HG03025 (cell line): ENCODE data around the gene ZER1.
"Not testable (repeated sequence)": the region's sequence is repeated elsewhere in the genome, so short reads cannot be mapped to it uniquely, and the experiment has no call there.

ENCODE experiments used
- ATAC-seq: cut with Tn5 transposase; IDR thresholded peaks from one replicate; pipeline ENCODE4 v1.9.1; 2021; ENCODE audit warnings: mild to moderate bottlenecking, moderate library complexity; ENCODE audit not compliant: unreplicated experiment, low FRiP score

The ZER1 gene

DNA sequence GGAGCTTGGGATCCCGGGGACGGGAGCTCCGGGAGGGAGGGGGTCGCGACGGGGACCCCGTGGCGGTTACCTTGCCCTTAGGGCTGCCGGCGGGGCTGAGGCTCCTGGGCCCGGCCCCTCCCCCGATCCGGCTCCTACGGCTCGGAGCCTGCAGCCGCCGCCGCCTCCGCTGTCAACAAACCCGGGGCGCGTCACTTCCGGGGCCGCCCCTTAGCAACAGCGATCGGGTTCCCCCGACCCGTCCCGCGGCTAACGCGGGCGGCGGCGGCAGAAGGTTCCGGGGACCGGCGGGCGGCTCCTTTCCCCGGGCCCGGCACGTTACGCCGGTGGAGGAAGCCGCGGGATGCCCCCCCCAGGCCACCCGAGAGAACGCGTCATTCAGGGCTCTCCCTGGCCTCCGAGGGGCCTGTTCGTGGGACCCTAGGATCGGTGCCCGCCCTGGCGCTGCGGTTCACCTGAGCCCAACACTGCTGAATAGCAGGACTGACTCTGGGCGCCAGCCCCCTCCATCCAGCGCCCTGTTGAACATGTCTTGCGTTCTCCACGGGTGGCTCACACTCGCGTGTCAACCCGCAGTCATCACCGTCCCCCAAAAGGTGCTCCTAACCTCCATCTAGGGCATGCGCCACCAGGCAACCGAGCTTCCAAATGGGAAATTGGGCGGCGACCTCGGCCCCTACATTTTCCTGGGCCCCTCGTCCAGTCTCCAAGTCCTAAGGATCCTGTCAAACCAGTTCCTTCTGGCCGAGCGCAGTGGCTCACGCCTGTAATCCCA is at the start of gene ZER1:
TSS of gene ZER1 (minus strand) at position 183 of the 775 bp plus-strand sequence. CDS start 16,362 bp downstream, outside the sequence.
- peak; percentile 82 for ATAC-seq

DNA sequence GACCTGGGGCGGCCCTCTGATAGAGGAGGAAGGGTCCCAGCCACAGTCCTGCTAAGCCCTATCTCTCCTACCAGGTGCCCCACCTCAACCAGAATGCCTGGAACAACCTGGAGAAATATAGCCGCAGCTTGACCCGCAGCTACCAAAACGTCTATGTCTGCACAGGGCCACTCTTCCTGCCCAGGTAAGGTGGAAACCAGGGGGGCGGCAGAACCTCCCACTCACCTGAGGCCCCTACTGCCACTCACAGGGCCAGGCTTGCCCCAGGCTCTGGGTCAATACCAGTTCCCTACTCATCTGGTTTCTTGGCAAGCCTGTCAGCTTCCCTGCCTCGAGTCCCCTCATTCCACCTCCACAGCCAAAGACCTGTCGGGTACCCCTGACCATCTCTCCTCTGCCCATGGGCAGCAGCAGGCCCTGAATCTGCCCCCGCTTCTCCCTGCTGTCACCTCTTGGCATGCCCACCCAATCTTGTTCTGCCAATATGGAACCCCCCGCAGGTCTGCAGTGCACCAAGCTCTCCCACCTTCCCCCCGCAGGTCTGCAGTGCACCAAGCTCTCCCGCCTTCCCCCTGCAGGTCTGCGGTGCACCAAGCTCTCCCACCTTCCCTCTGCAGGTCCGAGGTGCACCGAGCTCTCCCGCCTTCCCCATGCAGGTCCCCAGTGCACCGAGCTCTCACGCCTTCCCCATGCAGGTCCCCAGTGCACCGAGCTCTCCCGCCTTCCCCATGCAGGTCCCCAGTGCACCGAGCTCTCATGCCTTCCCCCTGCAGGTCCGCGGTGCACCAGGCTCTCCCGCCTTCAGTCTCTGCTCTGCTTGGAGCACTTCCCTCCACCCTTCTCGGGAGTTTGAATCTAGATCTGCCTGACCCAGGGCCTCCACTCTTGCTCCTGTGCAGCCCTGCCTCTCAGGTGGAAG is 49.2 kb upstream of the ZER1 start:
- no peak for ATAC-seq

- no peak for ATAC-seq
Observed at GRCh38 chr9:128819716-128820664, 48.3 kb upstream of the ZER1 start.

DNA sequence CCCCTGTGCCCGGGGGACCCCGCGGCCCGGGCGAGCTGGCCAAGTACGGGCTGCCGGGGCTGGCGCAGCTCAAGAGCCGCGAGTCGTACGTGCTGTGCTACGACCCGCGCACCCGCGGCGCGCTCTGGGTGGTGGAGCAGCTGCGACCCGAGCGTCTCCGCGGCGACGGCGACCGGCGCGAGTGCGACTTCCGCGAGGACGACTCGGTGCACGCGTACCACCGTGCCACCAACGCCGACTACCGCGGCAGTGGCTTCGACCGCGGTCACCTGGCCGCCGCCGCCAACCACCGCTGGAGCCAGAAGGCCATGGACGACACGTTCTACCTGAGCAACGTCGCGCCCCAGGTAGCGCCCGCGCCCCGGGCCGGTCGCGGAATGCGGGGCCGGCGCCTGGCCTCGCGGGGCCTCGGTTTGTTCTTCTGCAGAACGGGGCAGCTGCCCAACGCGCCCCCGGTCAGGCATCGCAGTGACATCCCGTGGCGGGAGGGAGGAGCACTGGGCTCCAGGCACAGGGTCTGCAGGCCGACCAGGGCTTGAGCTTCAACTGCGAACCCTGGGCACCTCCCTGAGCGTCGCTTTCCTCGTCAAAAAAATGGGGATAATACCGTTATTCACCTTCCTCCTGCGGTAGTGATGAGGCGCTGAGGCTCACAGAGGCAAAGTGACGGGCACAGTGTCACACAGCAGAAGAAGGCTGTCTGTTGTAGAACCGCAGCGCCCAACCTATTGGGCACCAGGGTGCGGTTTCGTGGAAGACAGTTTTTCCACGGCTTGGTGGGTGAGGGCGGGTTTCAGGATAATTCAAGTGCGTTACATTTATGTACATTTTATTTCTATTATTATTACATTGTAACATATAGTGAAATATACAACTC is 47.4 kb upstream of the ZER1 start:
- peak; percentile 10 for ATAC-seq

- ATAC-seq = peak; percentile 72
Observed at GRCh38 chr9:128818099-128818838, 46.5 kb upstream of the ZER1 start, which contains the start of gene ENDOG. ENDOG (plus strand) TSS chr9:128818500; CDS start chr9:128818685, 185 bp downstream.

DNA sequence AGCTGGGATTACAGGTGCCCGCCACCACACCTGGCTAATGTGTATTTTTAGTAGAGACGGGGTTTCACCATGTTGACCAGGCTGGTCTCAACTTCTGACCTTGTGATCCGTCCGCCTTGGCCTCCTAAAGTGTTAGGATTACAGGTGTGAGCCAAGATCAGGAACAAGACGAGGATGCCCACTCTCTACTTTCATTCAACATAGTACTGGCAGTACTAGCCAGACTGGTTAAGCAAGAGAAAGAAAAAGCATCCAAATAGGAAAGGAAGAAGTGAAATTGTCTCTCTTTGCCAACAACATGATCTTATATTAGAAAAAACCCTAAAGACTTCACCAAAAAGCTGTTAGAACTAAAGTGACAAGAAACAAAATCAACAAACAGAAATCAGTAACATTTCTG is 39.1 kb upstream of the ZER1 start:
- no peak for ATAC-seq

GRCh38 chr9:128809831-128810230 is 38.1 kb upstream of the ZER1 start:
- no peak for ATAC-seq

GRCh38 chr9:128809036-128809599 is 37.4 kb upstream of the ZER1 start:
- ATAC-seq = no peak

- no peak for ATAC-seq
Observed at GRCh38 chr9:128808543-128808942, 36.8 kb upstream of the ZER1 start.

GRCh38 chr9:128807827-128808226 is 36.1 kb upstream of the ZER1 start:
- ATAC-seq = no peak

- no peak for ATAC-seq
Observed at GRCh38 chr9:128805661-128806060, 33.9 kb upstream of the ZER1 start.

DNA sequence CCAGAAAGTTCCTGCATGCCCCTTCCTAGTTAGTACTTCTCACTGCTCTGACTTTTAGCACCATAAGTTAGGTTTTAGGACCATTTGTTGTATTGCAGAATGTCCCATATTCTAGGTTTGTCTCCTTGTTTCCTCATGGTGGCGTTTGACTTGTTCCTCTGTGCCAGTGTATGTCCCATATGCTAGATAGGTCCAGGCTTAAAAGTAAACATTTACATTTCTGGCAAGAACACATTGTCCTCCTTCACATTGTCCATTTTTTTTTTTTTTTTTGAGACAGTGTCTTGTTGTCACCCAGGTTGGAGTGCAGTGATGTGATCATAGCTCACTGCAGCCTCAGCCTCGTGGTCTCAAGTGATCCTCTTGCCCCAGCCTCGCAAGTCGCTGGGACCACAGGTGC is 30.8 kb upstream of the ZER1 start:
- ATAC-seq = no peak

- no peak for ATAC-seq
Observed at GRCh38 chr9:128800061-128800460, 28.3 kb upstream of the ZER1 start.

GRCh38 chr9:128798896-128799295 is 27.2 kb upstream of the ZER1 start:
- no peak for ATAC-seq

DNA sequence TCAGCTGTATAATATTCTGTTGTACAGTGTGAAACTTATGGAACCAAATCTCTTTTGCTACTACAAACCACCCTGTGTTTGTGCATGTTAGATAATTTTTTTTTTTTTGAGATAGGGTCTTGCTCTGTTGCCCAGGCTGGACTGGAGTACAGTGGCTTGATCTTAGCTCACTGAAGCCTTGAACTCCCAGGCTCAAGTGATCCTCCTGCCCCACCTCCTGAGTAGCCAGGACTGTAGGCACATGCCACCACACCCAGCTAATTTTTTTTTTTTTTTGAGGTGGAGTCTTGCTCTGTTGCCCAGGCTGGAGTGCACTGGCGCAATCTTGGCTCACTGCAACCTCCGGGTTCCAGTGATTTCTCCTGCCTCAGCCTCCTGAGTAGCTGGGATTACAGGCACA is 23.2 kb upstream of the ZER1 start:
- not testable (repeated sequence) for ATAC-seq

- ATAC-seq = no peak
Observed at GRCh38 chr9:128792978-128793686, 21.4 kb upstream of the ZER1 start.

DNA sequence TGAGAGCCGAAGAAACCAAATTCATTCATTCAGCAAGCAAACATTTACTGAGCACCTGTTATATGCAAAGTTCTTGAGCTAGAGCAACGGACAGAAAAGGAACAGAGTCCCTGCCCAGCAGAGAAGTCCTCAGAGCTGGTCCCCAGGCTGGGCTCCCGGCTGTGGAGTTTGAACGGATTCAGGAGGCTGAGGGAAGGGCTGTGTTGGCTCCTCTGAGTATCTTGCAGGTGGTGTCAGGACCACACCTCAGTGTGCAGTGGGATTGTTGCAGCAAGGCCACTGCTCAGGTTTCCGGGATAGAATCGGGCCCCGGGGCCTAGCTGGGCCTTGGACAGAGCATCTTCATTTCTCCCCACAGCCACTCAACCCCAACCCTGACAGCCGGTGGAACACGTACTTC is 20.4 kb upstream of the ZER1 start:
- no peak for ATAC-seq

DNA sequence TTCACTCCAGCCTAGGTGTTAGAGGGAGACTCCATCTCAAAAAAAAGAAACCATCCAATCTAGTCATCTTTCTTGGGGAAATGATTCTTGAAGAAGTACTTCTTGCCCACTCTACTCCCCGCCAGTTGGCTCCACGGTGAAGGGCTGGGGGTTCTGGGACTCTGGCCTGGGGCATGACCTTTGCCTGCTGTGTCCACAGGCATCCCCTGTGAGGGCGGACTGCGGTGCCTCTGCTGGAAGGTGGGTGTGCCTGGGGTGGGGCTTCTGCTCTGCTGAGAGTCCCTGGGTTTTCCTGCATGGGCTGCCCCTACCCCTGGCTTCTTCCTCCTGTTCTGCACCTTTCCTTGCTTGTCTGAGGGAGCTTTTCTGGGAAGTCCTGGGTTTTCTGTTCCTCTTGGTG is 18.8 kb upstream of the ZER1 start:
- no peak for ATAC-seq
